GM12874 (cell line): ENCODE data around the gene MEIS1.

ENCODE experiments used
- CTCF ChIP-seq: IDR thresholded peaks from 2 replicates; pipeline ENCODE4 v1.5.1; 2011; ENCODE audit warnings: low read depth, mild to moderate bottlenecking, control low read depth, low read length, moderate library complexity; ENCODE audit not compliant: insufficient read depth

The MEIS1 gene

GRCh38 chr2:66498289-66498975 lies 63.5 kb downstream of the MEIS1 start:
- TF ChIP-seq CTCF = no peak

- no peak for TF ChIP-seq CTCF
Observed at GRCh38 chr2:66501267-66501666, 66.3 kb downstream of the MEIS1 start.

- no peak for TF ChIP-seq CTCF
Observed at GRCh38 chr2:66506265-66506664, 71.3 kb downstream of the MEIS1 start.

GRCh38 chr2:66507673-66508201 lies 72.8 kb downstream of the MEIS1 start:
- TF ChIP-seq CTCF = no peak

GRCh38 chr2:66508484-66509071 lies 73.7 kb downstream of the MEIS1 start:
- no peak for TF ChIP-seq CTCF

GRCh38 chr2:66509326-66509811 lies 74.4 kb downstream of the MEIS1 start:
- no peak for TF ChIP-seq CTCF

GRCh38 chr2:66512626-66513025 lies 77.7 kb downstream of the MEIS1 start:
- no peak for TF ChIP-seq CTCF
